Gastrocnemius medialis (tissue), 4 donors: ENCODE data around the gene ELF3.

Experiments used
- POLR2A ChIP-seq, 2 donors: fragments of 450-650 bp; IDR thresholded peaks; one replicate each; pipeline ENCODE4 v1.6.1; 2017; ENCODE audit warnings: antibody characterized with exemption in 2 of 2, mild to moderate bottlenecking in 2 of 2, moderate library complexity in 2 of 2
- TF ChIP-seq, protein P1 (sequence below), 5 experiments: fragments of 450-650 bp in 3 of 5; fragments of 200-600 bp in 2 of 5; sonication (generic) in 2 of 5; IDR thresholded peaks in 4 of 5; conservative IDR thresholded peaks in 1 of 5; 1 replicate in 4 of 5; 2 replicates in 1 of 5; pipeline ENCODE4 v1.5.1; 2016 to 2019; ENCODE audit warnings: antibody characterized with exemption in 5 of 5, mild to moderate bottlenecking in 3 of 5, moderate library complexity in 3 of 5

DNA sequence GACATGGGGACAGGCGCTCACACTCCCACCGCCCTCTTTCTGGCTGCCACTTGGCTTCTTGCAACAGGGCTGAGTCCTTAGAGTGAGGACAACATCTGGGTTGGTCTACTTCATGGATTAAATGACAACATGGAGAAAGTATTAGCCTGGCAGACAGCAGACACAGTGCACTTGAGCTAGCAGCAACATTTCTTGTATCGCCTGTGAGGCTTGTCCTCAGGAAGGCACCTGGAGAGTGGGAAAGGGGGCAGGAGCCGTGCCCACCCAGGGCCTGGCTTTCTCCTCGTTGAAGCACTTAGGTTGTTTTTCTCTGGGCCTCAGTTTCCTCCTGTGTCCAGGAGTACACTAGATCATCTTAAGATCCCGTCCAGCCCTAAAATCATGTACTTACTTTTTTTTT is 3.7 kb downstream of the ELF3 start:
- TF ChIP-seq, protein P1, sequence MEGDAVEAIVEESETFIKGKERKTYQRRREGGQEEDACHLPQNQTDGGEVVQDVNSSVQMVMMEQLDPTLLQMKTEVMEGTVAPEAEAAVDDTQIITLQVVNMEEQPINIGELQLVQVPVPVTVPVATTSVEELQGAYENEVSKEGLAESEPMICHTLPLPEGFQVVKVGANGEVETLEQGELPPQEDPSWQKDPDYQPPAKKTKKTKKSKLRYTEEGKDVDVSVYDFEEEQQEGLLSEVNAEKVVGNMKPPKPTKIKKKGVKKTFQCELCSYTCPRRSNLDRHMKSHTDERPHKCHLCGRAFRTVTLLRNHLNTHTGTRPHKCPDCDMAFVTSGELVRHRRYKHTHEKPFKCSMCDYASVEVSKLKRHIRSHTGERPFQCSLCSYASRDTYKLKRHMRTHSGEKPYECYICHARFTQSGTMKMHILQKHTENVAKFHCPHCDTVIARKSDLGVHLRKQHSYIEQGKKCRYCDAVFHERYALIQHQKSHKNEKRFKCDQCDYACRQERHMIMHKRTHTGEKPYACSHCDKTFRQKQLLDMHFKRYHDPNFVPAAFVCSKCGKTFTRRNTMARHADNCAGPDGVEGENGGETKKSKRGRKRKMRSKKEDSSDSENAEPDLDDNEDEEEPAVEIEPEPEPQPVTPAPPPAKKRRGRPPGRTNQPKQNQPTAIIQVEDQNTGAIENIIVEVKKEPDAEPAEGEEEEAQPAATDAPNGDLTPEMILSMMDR (IDR thresholded peaks at IDR 0.05 in 4 of 5, conservative IDR thresholded peaks at IDR 0.05 in 1 of 5): no peak
- no peak for TF ChIP-seq POLR2A (IDR thresholded peaks at IDR 0.05)
